ENCODE data around the gene KCNC2. TPM values are rescaled to one million over a fixed set of nuclear protein-coding genes. Genes with fewer than 3 reads are reported as not detected.

The KCNC2 gene
- polyA plus RNA-seq, 3 donors, result not detected

- Histone ChIP-seq H3K4me3 (replicated peaks in 1 of 3; ENCODE audit: low read depth in 2 of 3, low read length in 3 of 3) (no peak overlapping the region), H2AFZ (ENCODE audit: insufficient read depth, low read depth, low read length, poor library complexity, severe bottlenecking) (no peak overlapping the region), H3K9ac (ENCODE audit: insufficient read depth, low read length, poor library complexity, severe bottlenecking) (no peak overlapping the region), H3K4me2 (replicated peaks; ENCODE audit: extremely low read depth, low read length, poor library complexity, severe bottlenecking) (no peak overlapping the region), H3K79me2 (ENCODE audit: insufficient read depth, low read length) (no peaks in the 10 kb centered on the region), H3K4me1 (ENCODE audit: control insufficient read depth in 1 of 2, insufficient read depth in 2 of 2, low read length in 2 of 2) (no peaks in the 10 kb centered on the region), H3K27me3 (ENCODE audit: control insufficient read depth in 2 of 2, insufficient read depth in 2 of 2, low read length in 2 of 2) (no peaks in the 10 kb centered on the region), H3K27ac (ENCODE audit: low read depth in 1 of 2, low read length in 2 of 2) (no peak overlapping the region), H3K36me3 (replicated peaks in 1 of 2; ENCODE audit: control insufficient read depth in 1 of 2, insufficient read depth in 2 of 2, low read length in 2 of 2) (no peaks in the 10 kb centered on the region), H4K20me1 (ENCODE audit: insufficient read depth, low read length) (no peaks in the 10 kb centered on the region), H3K9me3 (replicated peaks in 1 of 2; ENCODE audit: control insufficient read depth in 1 of 2, insufficient read depth in 1 of 2, low read length in 2 of 2) (no peaks in the 10 kb centered on the region)
- Mint-ChIP-seq H3K27me3 (ENCODE audit: low read depth in 3 of 3) (no peaks in the 10 kb centered on the region), H3K36me3 (no peaks in the 10 kb centered on the region), H3K27ac (no peak overlapping the region), H3K9me3 (no peaks in the 10 kb centered on the region), H3K4me3 (no peak overlapping the region), H3K4me1 (no peaks in the 10 kb centered on the region)
- DNase-seq, result no peak
- WGBS (ENCODE audit: insufficient coverage), result 80% methylated on average over 1 of the region's 1 CpG
- intact Hi-C loops (cut with micrococcal nuclease), result no loop called here
- no peak for TF ChIP-seq CTCF (IDR thresholded peaks at IDR 0.05)
Observed at GRCh38 chr12:75135026-75135425, 74.6 kb downstream of the KCNC2 start.

- no peak overlapping the region for H3K4me3 ChIP-seq (replicated peaks in 1 of 3; ENCODE audit: low read depth in 2 of 3, low read length in 3 of 3)
- WGBS (ENCODE audit: insufficient coverage), result no CpG with 5 or more reads among the region's 3 CpGs
- H3K27me3 Mint-ChIP-seq (ENCODE audit: low read depth in 3 of 3), result peaks cover 0 to 2% (median 0%) of the 10 kb centered on the region in 3 donors
- no peak overlapping the region for H3K4me2 ChIP-seq (replicated peaks; ENCODE audit: extremely low read depth, low read length, poor library complexity, severe bottlenecking)
- no peak overlapping the region for H3K4me3 Mint-ChIP-seq
- no peaks in the 10 kb centered on the region for H3K36me3 Mint-ChIP-seq
- H3K9me3 Mint-ChIP-seq, result no peaks in the 10 kb centered on the region
- no peaks in the 10 kb centered on the region for H3K79me2 ChIP-seq (ENCODE audit: insufficient read depth, low read length)
- no peaks in the 10 kb centered on the region for H3K4me1 Mint-ChIP-seq
- H3K4me1 ChIP-seq (ENCODE audit: control insufficient read depth in 1 of 2, insufficient read depth in 2 of 2, low read length in 2 of 2), result no peaks in the 10 kb centered on the region
- H3K9ac ChIP-seq (ENCODE audit: insufficient read depth, low read length, poor library complexity, severe bottlenecking), result no peak overlapping the region
- no peak overlapping the region for H3K27ac Mint-ChIP-seq
- H3K27ac ChIP-seq (ENCODE audit: low read depth in 1 of 2, low read length in 2 of 2), result no peak overlapping the region
- intact Hi-C loops (cut with micrococcal nuclease), result no loop called here
- no peaks in the 10 kb centered on the region for H3K27me3 ChIP-seq (ENCODE audit: control insufficient read depth in 2 of 2, insufficient read depth in 2 of 2, low read length in 2 of 2)
- no peaks in the 10 kb centered on the region for H3K36me3 ChIP-seq (replicated peaks in 1 of 2; ENCODE audit: control insufficient read depth in 1 of 2, insufficient read depth in 2 of 2, low read length in 2 of 2)
- DNase-seq, result no peak
- H3K9me3 ChIP-seq (replicated peaks in 1 of 2; ENCODE audit: control insufficient read depth in 1 of 2, insufficient read depth in 1 of 2, low read length in 2 of 2), result no peaks in the 10 kb centered on the region
- no peak overlapping the region for H2AFZ ChIP-seq (ENCODE audit: insufficient read depth, low read depth, low read length, poor library complexity, severe bottlenecking)
- H4K20me1 ChIP-seq (ENCODE audit: insufficient read depth, low read length), result no peaks in the 10 kb centered on the region
- no peak for TF ChIP-seq CTCF (IDR thresholded peaks at IDR 0.05)
Observed at GRCh38 chr12:75130811-75131210, 78.8 kb downstream of the KCNC2 start.

Data from CD14-positive monocyte (primary cell).